ENCODE data around the gene XYLT1.

XYLT1 gene

GRCh38 chr16:17270111-17270510, 200.6 kb downstream of the XYLT1 start:
- Histone ChIP-seq H4K20me1 (ENCODE audit: control insufficient read depth, insufficient read depth, low read depth, low read length) (peaks cover 6% of the 10 kb centered on the region; the same call in 1 of the 2 replicates), H3K79me2 (ENCODE audit: control insufficient read depth, low read length) (no peaks in the 10 kb centered on the region), H3K4me2 (ENCODE audit: low read length) (no peak overlapping the region)

GRCh38 chr16:17269439-17269838, 201.3 kb downstream of the XYLT1 start:
- Histone ChIP-seq H4K20me1 (ENCODE audit: control insufficient read depth, insufficient read depth, low read depth, low read length) (peaks cover 6% of the 10 kb centered on the region; the same call in 1 of the 2 replicates), H3K27ac (ENCODE audit: low read depth, low read length) (no peak overlapping the region), H3K4me1 (ENCODE audit: control insufficient read depth, low read length) (peaks cover 13% of the 10 kb centered on the region), H3K79me2 (ENCODE audit: control insufficient read depth, low read length) (no peaks in the 10 kb centered on the region), H3F3A (ENCODE audit: control insufficient read depth, insufficient read depth) (no peaks in the 10 kb centered on the region), H3K9me2 (replicated peaks; ENCODE audit: control insufficient read depth, low read length) (no peaks in the 10 kb centered on the region), H3K4me2 (ENCODE audit: low read length) (no peak overlapping the region), H3K27me3 (ENCODE audit: control insufficient read depth, low read length) (no peaks in the 10 kb centered on the region), H3K4me3 (ENCODE audit: low read length) (no peak overlapping the region), H3K36me3 (ENCODE audit: control insufficient read depth, low read length) (no peaks in the 10 kb centered on the region), H3K9me3 (ENCODE audit: control insufficient read depth, insufficient read depth, low read length) (no peaks in the 10 kb centered on the region)
- TF ChIP-seq CTCF (IDR thresholded peaks at IDR 0.05; ENCODE audit: low read depth, low read length, poor library complexity, severe bottlenecking) = no peak
- no peak for TF ChIP-seq EZH2phosphoT487 (IDR thresholded peaks at IDR 0.05; ENCODE audit: borderline replicate concordance, low read length)

More at GRCh38 chr16:17270111-17270510, 200.6 kb downstream of the XYLT1 start:
- Histone ChIP-seq H3K4me3 (ENCODE audit: low read length) (no peak overlapping the region), H3K9me2 (replicated peaks; ENCODE audit: control insufficient read depth, low read length) (no peaks in the 10 kb centered on the region), H3K4me1 (ENCODE audit: control insufficient read depth, low read length) (peaks cover 13% of the 10 kb centered on the region), H3K27me3 (ENCODE audit: control insufficient read depth, low read length) (no peaks in the 10 kb centered on the region), H3K27ac (ENCODE audit: low read depth, low read length) (no peak overlapping the region), H3K36me3 (ENCODE audit: control insufficient read depth, low read length) (no peaks in the 10 kb centered on the region), H3K9me3 (ENCODE audit: control insufficient read depth, insufficient read depth, low read length) (no peaks in the 10 kb centered on the region), H3F3A (ENCODE audit: control insufficient read depth, insufficient read depth) (no peaks in the 10 kb centered on the region)
- TF ChIP-seq EZH2phosphoT487 (IDR thresholded peaks at IDR 0.05; ENCODE audit: borderline replicate concordance, low read length) (no peak), CTCF (IDR thresholded peaks at IDR 0.05; ENCODE audit: low read depth, low read length, poor library complexity, severe bottlenecking) (no peak)

GRCh38 chr16:17266608-17267313, 204.0 kb downstream of the XYLT1 start:
- H4K20me1 ChIP-seq (ENCODE audit: control insufficient read depth, insufficient read depth, low read depth, low read length) = peaks cover 6% of the 10 kb centered on the region; the same call in 1 of the 2 replicates
- TF ChIP-seq CTCF (IDR thresholded peaks at IDR 0.05; ENCODE audit: low read depth, low read length, poor library complexity, severe bottlenecking) (no peak), EZH2phosphoT487 (IDR thresholded peaks at IDR 0.05; ENCODE audit: borderline replicate concordance, low read length) (no peak)
- no peaks in the 10 kb centered on the region for H3K79me2 ChIP-seq (ENCODE audit: control insufficient read depth, low read length)
- H3K9me2 ChIP-seq (replicated peaks; ENCODE audit: control insufficient read depth, low read length) = no peaks in the 10 kb centered on the region
- H3K27me3 ChIP-seq (ENCODE audit: control insufficient read depth, low read length) = no peaks in the 10 kb centered on the region
- H3F3A ChIP-seq (ENCODE audit: control insufficient read depth, insufficient read depth) = no peaks in the 10 kb centered on the region
- no peak overlapping the region for H3K4me3 ChIP-seq (ENCODE audit: low read length)
- no peaks in the 10 kb centered on the region for H3K9me3 ChIP-seq (ENCODE audit: control insufficient read depth, insufficient read depth, low read length)
- peaks cover 17% of the 10 kb centered on the region for H3K4me1 ChIP-seq (ENCODE audit: control insufficient read depth, low read length)
- H3K36me3 ChIP-seq (ENCODE audit: control insufficient read depth, low read length) = no peaks in the 10 kb centered on the region
- H3K27ac ChIP-seq (ENCODE audit: low read depth, low read length) = no peak overlapping the region
- H3K4me2 ChIP-seq (ENCODE audit: low read length) = peak overlapping the region; percentile 2

Data from DOHH2 (cell line).